B cell (primary cell): ENCODE measurements around the gene ARX. TPM values are rescaled to one million over a fixed set of nuclear protein-coding genes. Genes with fewer than 3 reads are reported as not detected.

Experiments
- ATAC-seq: fragments of 200-7000 bp; cut with Tn5 transposase; one replicate; pipeline ENCODE4 v1.10.0; 2021; ENCODE audit warnings: low read depth, mild to moderate bottlenecking, moderate number of reproducible peaks, moderate library complexity
- CTCF ChIA-PET: fragments of 350-600 bp; sonication (Branson Sonifier 250); formaldehyde crosslinking; loops from one replicate; lab custom pipeline; 2021; ENCODE audit warnings: antibody characterized with exemption, inconsistent platforms; lab: Charles Lee
- POLR2A ChIA-PET: fragments of 350-600 bp; sonication (Branson Sonifier 250); formaldehyde crosslinking; loops from one replicate; lab custom pipeline; 2021; ENCODE audit warnings: antibody characterized with exemption; lab: Charles Lee
- DNase-seq: peaks from one replicate; pipeline ENCODE4 v3.0.0; 2013
- H2AFZ ChIP-seq: 2 replicates; pipeline ENCODE4 v1.6.1; 2012; ENCODE audit warnings: mild to moderate bottlenecking, low read depth, low read length; ENCODE audit not compliant: insufficient read depth, poor library complexity, severe bottlenecking
- H3K27ac ChIP-seq, 2 donors: 1 replicate in 1 of 2; 2 replicates in 1 of 2; pipeline ENCODE4 v1.5.1; 2012 to 2013; ENCODE audit warnings: low read length in 2 of 2, mild to moderate bottlenecking in 2 of 2, moderate library complexity in 1 of 2
- H3K27me3 ChIP-seq, 4 experiments: fragments of 200-600 bp in 1 of 4; sonication (generic) in 1 of 4; replicated peaks in 1 of 4; 1 replicate in 2 of 4; 2 replicates in 2 of 4; pipeline versions ENCODE4 v1.6.1 to v1.7.0; 2013 to 2016; ENCODE audit warnings: low read length in 3 of 4, mild to moderate bottlenecking in 2 of 4, mixed read lengths in 1 of 4, moderate library complexity in 1 of 4; ENCODE audit not compliant: insufficient read depth in 4 of 4, control insufficient read depth in 3 of 4; ENCODE audit errors: control extremely low read depth in 1 of 4
- H3K36me3 ChIP-seq, 2 experiments: replicated peaks in 1 of 2; 1 replicate in 1 of 2; 2 replicates in 1 of 2; pipeline versions ENCODE4 v1.6.1 to v1.7.1; 2013; ENCODE audit warnings: low read length in 1 of 2; ENCODE audit not compliant: insufficient read depth in 2 of 2, control insufficient read depth in 1 of 2; ENCODE audit errors: control extremely low read depth in 1 of 2, extremely low read depth in 1 of 2
- H3K4me1 ChIP-seq, 2 donors: fragments of 200-600 bp in 1 of 2; sonication (generic) in 1 of 2; 1 replicate in 1 of 2; 2 replicates in 1 of 2; pipeline versions ENCODE4 v1.5.1 to v1.6.1; 2013 to 2017; ENCODE audit warnings: low read length in 2 of 2; ENCODE audit not compliant: control insufficient read depth in 2 of 2, insufficient read depth in 2 of 2
- H3K4me2 ChIP-seq: replicated peaks from 2 replicates; pipeline ENCODE3; 2012; ENCODE audit warnings: mild to moderate bottlenecking, low read depth, low read length; ENCODE audit not compliant: poor library complexity, severe bottlenecking
- H3K4me3 ChIP-seq, 5 experiments: fragments of 200-600 bp in 1 of 5; sonication (generic) in 1 of 5; 1 replicate in 3 of 5; 2 replicates in 2 of 5; pipeline versions ENCODE4 v1.5.1 to v1.7.0; 2011 to 2016; ENCODE audit warnings: low read length in 4 of 5, mild to moderate bottlenecking in 4 of 5, low read depth in 2 of 5, control low read depth in 1 of 5, moderate library complexity in 1 of 5; ENCODE audit not compliant: insufficient read depth in 1 of 5; ENCODE audit errors: control extremely low read depth in 1 of 5, extremely low read depth in 1 of 5
- H3K79me2 ChIP-seq: fragments of 200-600 bp; sonication (generic); one replicate; pipeline ENCODE4 v1.6.0; 2016; ENCODE audit warnings: low read length; ENCODE audit not compliant: control insufficient read depth, insufficient read depth
- H3K9ac ChIP-seq: fragments of 200-600 bp; sonication (generic); 2 replicates; pipeline ENCODE4 v1.6.1; 2017; ENCODE audit warnings: mild to moderate bottlenecking, low read length, moderate library complexity
- H3K9me3 ChIP-seq, 3 donors: one replicate each; pipeline versions ENCODE4 v1.6.1 to v1.7.1; 2013; ENCODE audit warnings: low read length in 2 of 3; ENCODE audit not compliant: control insufficient read depth in 2 of 3, insufficient read depth in 1 of 3; ENCODE audit errors: control extremely low read depth in 1 of 3
- H4K20me1 ChIP-seq: 2 replicates; pipeline ENCODE4 v1.6.0; 2012; ENCODE audit warnings: mild to moderate bottlenecking, low read length; ENCODE audit not compliant: insufficient read depth, control insufficient read depth, poor library complexity, severe bottlenecking
- H3K27ac Mint-ChIP-seq: one replicate; pipeline ENCODE4 v1.8.0; 2021; ENCODE audit warnings: mixed read lengths
- H3K27me3 Mint-ChIP-seq: one replicate; pipeline ENCODE4 v1.8.0; 2021; ENCODE audit warnings: mixed read lengths
- H3K4me1 Mint-ChIP-seq: one replicate; pipeline ENCODE4 v1.8.0; 2021; ENCODE audit warnings: mixed read lengths
- H3K4me3 Mint-ChIP-seq: one replicate; pipeline ENCODE4 v1.8.0; 2021; ENCODE audit warnings: mixed read lengths
- H3K9me3 Mint-ChIP-seq: one replicate; pipeline ENCODE4 v1.8.0; 2022; ENCODE audit warnings: mixed read lengths; ENCODE audit not compliant: insufficient read depth
- CTCF ChIP-seq: fragments of 200-600 bp; IDR thresholded peaks from one replicate; pipeline ENCODE4 v1.8.0; 2022; ENCODE audit warnings: antibody characterized with exemption, mild to moderate bottlenecking
- EZH2 ChIP-seq: IDR thresholded peaks from 2 replicates; pipeline ENCODE4 v1.6.1; 2012; ENCODE audit warnings: borderline replicate concordance, low read depth, mild to moderate bottlenecking, moderate library complexity, low read length; ENCODE audit not compliant: insufficient read depth, poor library complexity, severe bottlenecking
- WGBS: methylation state at CpG from one replicate; pipeline ENCODE4 v1.1.5; 2013; ENCODE audit warnings: missing lambda C conversion rate; ENCODE audit not compliant: insufficient coverage; 5-methylcytosine and 5-hydroxymethylcytosine counted together
- intact Hi-C: fragments of 100-400 bp; cut with micrococcal nuclease; formaldehyde crosslinking; loops from one replicate; pipeline ENCODE4 v1.10.0; 2022
- polyA plus RNA-seq: library from polyadenylated mRNA; depleted of rRNA; stranded (reverse); fragments of >200 nt; gene quantifications from 2 replicates; pipeline ENCODE4 v1.2.3, GENCODE V29; 2012
- total RNA-seq, 2 donors: library from RNA; stranded (reverse); fragments of 120-200 nt in 1 of 2; gene quantifications; 1 replicate in 1 of 2; 2 replicates in 1 of 2; pipeline versions ENCODE4 v1.2.3 to v1.2.4, GENCODE V29; 2013 to 2022

Gene ARX
- total and polyA plus RNA-seq, 2 donors (not counting 1 experiment from before 2014, with no cell fraction given), result not detected

DNA sequence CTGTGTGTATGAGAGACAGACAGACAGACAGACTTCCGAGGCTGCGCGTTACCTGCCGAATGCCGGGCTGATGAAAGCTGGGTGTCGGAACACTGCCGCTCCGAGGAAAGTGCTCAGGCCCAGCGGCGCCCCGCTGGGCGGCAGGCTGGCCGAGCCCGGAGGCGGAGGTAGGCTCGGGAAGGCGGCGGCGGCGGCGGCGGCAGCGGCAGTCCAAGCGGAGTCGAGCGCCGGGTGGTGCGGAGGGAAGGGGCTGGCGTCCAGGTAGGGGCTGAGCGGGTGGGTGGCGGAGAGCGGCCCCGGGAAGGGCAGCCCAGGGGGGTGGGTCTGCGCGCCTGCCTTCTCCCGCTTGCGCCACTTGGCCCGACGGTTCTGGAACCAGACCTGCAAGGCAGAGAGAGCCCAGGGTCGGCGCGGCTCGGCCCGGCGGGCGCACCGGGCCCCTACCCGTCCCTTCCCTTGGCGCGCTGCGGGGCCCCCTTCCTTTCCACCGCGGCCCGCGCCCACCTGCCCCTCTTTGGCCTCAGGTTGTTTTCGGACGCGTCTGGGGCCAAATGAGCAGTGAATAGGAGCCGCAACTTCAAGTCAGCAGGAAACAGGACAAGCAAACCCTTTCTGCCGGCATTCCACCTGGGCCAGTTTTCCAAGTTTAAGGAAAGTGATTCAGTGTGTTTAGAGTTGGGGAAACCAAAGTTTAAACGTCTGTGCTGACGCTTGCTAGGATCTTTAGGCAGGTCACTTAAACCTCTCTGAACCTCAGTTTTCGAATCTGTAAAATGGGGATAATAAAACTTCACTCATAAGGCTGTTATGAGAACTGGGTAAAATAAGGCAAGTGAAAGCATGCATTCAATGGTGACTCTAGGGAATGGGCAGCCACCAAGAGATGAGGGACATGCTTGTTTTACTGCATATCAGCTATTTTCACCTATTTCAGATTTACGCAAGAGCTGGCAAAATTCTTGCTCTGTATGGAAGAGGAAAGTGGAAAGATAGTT lies 8.4 kb downstream of the ARX start:
- POLR2A ChIA-PET, result no interaction called here
- Mint-ChIP-seq H3K4me3 (no peak overlapping the region), H3K27ac (no peak overlapping the region), H3K4me1 (peaks cover 10% of the 10 kb centered on the region), H3K27me3 (peaks cover 30% of the 10 kb centered on the region), H3K9me3 (no peaks in the 10 kb centered on the region)
- peaks cover 0 to 59% (median 20%) of the 10 kb centered on the region in 4 experiments for H3K27me3 ChIP-seq
- H3K4me1 ChIP-seq, result peaks cover 7 to 12% of the 10 kb centered on the region in 2 donors
- no peaks in the 10 kb centered on the region for H4K20me1 ChIP-seq
- TF ChIP-seq EZH2 (no peak), CTCF (no peak)
- H3K9me3 ChIP-seq, result peaks cover 0 to 9% (median 0%) of the 10 kb centered on the region in 3 donors
- no peak overlapping the region for H3K4me3 ChIP-seq
- DNase-seq, result no peak
- no peak overlapping the region for H3K27ac ChIP-seq
- H3K4me2 ChIP-seq, result no peak overlapping the region
- no peaks in the 10 kb centered on the region for H3K36me3 ChIP-seq
- H2AFZ ChIP-seq, result no peak overlapping the region
- no peak for ATAC-seq
- intact Hi-C loops, result no loop called here
- no peak overlapping the region for H3K9ac ChIP-seq
- CTCF ChIA-PET, result no interaction called here
- no peaks in the 10 kb centered on the region for H3K79me2 ChIP-seq
- WGBS, result 10% methylated on average over 46 of the region's 64 CpGs

DNA sequence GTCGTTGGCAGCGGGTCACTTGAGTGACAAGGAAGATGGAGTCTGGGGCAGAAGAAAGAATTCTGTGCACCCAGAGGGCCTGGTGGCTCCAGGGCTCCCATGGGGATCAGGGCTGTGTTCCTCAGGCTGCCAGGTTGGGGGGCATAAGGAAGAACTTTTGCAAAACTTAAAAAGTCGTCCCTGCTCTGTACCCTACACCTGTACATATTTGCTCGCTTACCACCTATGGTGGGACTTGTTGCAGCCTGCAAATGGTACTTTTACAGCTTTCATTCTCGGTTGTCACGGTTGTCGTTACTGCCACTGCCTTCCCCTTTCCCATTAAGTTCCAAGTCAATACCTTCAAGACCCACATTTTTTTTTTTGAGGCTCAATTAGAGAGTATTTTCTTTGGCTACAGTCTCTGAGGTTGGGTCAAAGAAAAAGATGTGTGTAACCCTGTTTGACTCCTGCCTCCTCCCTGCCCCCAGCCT lies 9.1 kb downstream of the ARX start:
- Histone ChIP-seq H3K27me3 (peaks cover 0 to 57% (median 17%) of the 10 kb centered on the region in 4 experiments), H3K4me3 (no peak overlapping the region), H3K4me2 (no peak overlapping the region), H2AFZ (no peak overlapping the region), H3K79me2 (no peaks in the 10 kb centered on the region), H3K36me3 (no peaks in the 10 kb centered on the region), H3K4me1 (peaks cover under 1 to 5% of the 10 kb centered on the region in 2 donors), H4K20me1 (no peaks in the 10 kb centered on the region), H3K27ac (no peak overlapping the region), H3K9me3 (peaks cover 0 to 8% (median 0%) of the 10 kb centered on the region in 3 donors), H3K9ac (no peak overlapping the region)
- Mint-ChIP-seq H3K9me3 (no peaks in the 10 kb centered on the region), H3K27ac (no peak overlapping the region), H3K27me3 (peaks cover 30% of the 10 kb centered on the region), H3K4me1 (peaks cover 12% of the 10 kb centered on the region), H3K4me3 (no peak overlapping the region)
- DNase-seq, result no peak
- CTCF ChIA-PET, result no interaction called here
- TF ChIP-seq CTCF (no peak), EZH2 (no peak)
- WGBS, result 30% methylated on average over 2 of the region's 7 CpGs
- intact Hi-C loops, result no loop called here
- ATAC-seq, result no peak
- POLR2A ChIA-PET, result no interaction called here
